HepG2 (cell line): ENCODE data around the gene NRG3. TPM values are rescaled to one million over a fixed set of nuclear protein-coding genes. Genes with fewer than 3 reads are reported as not detected.

ENCODE experiments used
- ATAC-seq: fragments of 200-7000 bp; cut with Tn5 transposase; 3 replicates; pipeline ENCODE4 v1.9.1; 2020; ENCODE audit warnings: mild to moderate bottlenecking, moderate library complexity
- BruUV-seq: library from RNA; stranded (reverse); fragments of 400-500 nt; replicated peaks from 2 replicates; lab custom pipeline; 2021; lab: Mats Ljungman, UMichigan
- CTCF ChIA-PET: fragments of 300-600 bp; formaldehyde crosslinking; extraction: SDS; loops from one replicate; lab custom pipeline; 2021; ENCODE audit warnings: low total read pairs, inconsistent platforms, low intra/inter-chr PET ratio; lab: Yijun Ruan, JAX
- POLR2A ChIA-PET: fragments of 350-600 bp; sonication (Branson Sonifier 250); formaldehyde crosslinking; loops from one replicate; lab custom pipeline; 2020; ENCODE audit warnings: antibody characterized with exemption, inconsistent platforms; lab: Yijun Ruan, JAX
- DNase-seq: peaks from one replicate; pipeline ENCODE4 v3.0.0-alpha.2; 2015; ENCODE audit warnings: low spot score
- FAIRE-seq: peaks from 3 replicates; lab custom pipeline; 2011; peaks lifted over from hg19 to GRCh38; lab: Jason Lieb, UNC
- H2AFZ ChIP-seq: one replicate; pipeline ENCODE4 v1.6.1; 2011; ENCODE audit warnings: low read length, inconsistent platforms
- H3K27ac ChIP-seq: fragments of 300-600 bp; 3 replicates; pipeline ENCODE4 v1.8.0; 2011; ENCODE audit warnings: mixed run types, mild to moderate bottlenecking, mixed read lengths, low read length, inconsistent platforms; ENCODE audit not compliant: insufficient read depth; ENCODE audit errors: extremely low read length
- H3K27me3 ChIP-seq, 2 experiments: fragments of 200-600 bp in 1 of 2; 2 replicates in 1 of 2; 3 replicates in 1 of 2; pipeline versions ENCODE4 v1.6.0 to v1.8.0; 2011; ENCODE audit warnings: low read length in 2 of 2, mild to moderate bottlenecking in 2 of 2, moderate library complexity in 2 of 2, inconsistent platforms in 1 of 2; ENCODE audit not compliant: insufficient read depth in 2 of 2, control insufficient read depth in 1 of 2
- H3K36me3 ChIP-seq, 2 experiments: fragments of 200-600 bp in 1 of 2; replicated peaks in 1 of 2; 2 replicates in 1 of 2; 3 replicates in 1 of 2; pipeline versions ENCODE4 v1.5.1 to v1.8.0; 2011; ENCODE audit warnings: low read length in 2 of 2, inconsistent platforms in 1 of 2; ENCODE audit not compliant: insufficient read depth in 2 of 2, control insufficient read depth in 1 of 2
- H3K4me1 ChIP-seq: 2 replicates; pipeline ENCODE4 v1.5.1; 2012; ENCODE audit warnings: low read length, inconsistent platforms; ENCODE audit not compliant: insufficient read depth
- H3K4me2 ChIP-seq: 2 replicates; pipeline ENCODE4 v1.6.0; 2011; ENCODE audit warnings: low read depth, low read length, inconsistent platforms
- H3K4me3 ChIP-seq, 3 experiments: fragments of 200-600 bp in 1 of 3; sonication (generic), shearing (Covaris generic) in 1 of 3; replicated peaks in 1 of 3; 2 replicates each; pipeline ENCODE4 v1.5.1; 2011 to 2016; ENCODE audit warnings: low read length in 3 of 3, inconsistent platforms in 2 of 3, low read depth in 2 of 3, mild to moderate bottlenecking in 2 of 3, control low read depth in 1 of 3, mixed read lengths in 1 of 3; ENCODE audit not compliant: insufficient read depth in 1 of 3
- H3K79me2 ChIP-seq: one replicate; pipeline ENCODE4 v1.6.1; 2011; ENCODE audit warnings: low read length, inconsistent platforms; ENCODE audit not compliant: insufficient read depth
- H3K9ac ChIP-seq: 2 replicates; pipeline ENCODE4 v1.6.0; 2011; ENCODE audit warnings: mild to moderate bottlenecking, low read depth, low read length, inconsistent platforms; ENCODE audit not compliant: insufficient read depth
- H3K9me3 ChIP-seq: 2 replicates; pipeline ENCODE4 v1.5.1; 2012; ENCODE audit warnings: mild to moderate bottlenecking, low read length
- H4K20me1 ChIP-seq: 2 replicates; pipeline ENCODE4 v1.6.0; 2011; ENCODE audit warnings: inconsistent platforms, mild to moderate bottlenecking, low read length, moderate library complexity; ENCODE audit not compliant: insufficient read depth
- FLYWCH1 ChIP-seq: sonication (generic); formaldehyde crosslinking; IDR thresholded peaks from 2 replicates; pipeline ENCODE4 v1.8.1; 2023; ENCODE audit warnings: mild to moderate bottlenecking, missing genetic modification reagents
- FOXC1 ChIP-seq: sonication (generic); formaldehyde crosslinking; IDR thresholded peaks from 2 replicates; pipeline ENCODE4 v1.8.0; 2022; ENCODE audit warnings: mild to moderate bottlenecking, missing genetic modification reagents, borderline replicate concordance
- JUNB ChIP-seq: sonication (generic); formaldehyde crosslinking; IDR thresholded peaks from 2 replicates; pipeline ENCODE4 v1.8.0; 2022; ENCODE audit warnings: missing genetic modification reagents, mild to moderate bottlenecking, borderline replicate concordance
- KIAA2018 ChIP-seq: sonication (generic); formaldehyde crosslinking; IDR thresholded peaks from 2 replicates; pipeline ENCODE4 v1.5.0; 2020; ENCODE audit warnings: mild to moderate bottlenecking, missing genetic modification reagents, borderline replicate concordance
- NFRKB ChIP-seq: fragments of 450-650 bp; IDR thresholded peaks from 2 replicates; pipeline ENCODE4 v1.6.1; 2017
- PHF5A ChIP-seq: IDR thresholded peaks from one replicate; pipeline ENCODE4 v1.6.1; 2018; ENCODE audit warnings: low read depth, missing genetic modification reagents; ENCODE audit not compliant: unreplicated experiment
- SRF ChIP-seq: IDR thresholded peaks from 2 replicates; pipeline ENCODE4 v1.6.1; 2011; ENCODE audit warnings: mild to moderate bottlenecking, low read depth, low read length, moderate library complexity
- WGBS: methylation state at CpG from one replicate; pipeline ENCODE4 v1.1.6; 2017; ENCODE audit warnings: low lambda C conversion rate; 5-methylcytosine and 5-hydroxymethylcytosine counted together
- in situ Hi-C: cut with HindIII; loops from 2 replicates; pipeline ENCODE4 v1.10.0; 2017; ENCODE audit warnings: low pct_unique_long_range_greater_than_20kb; ENCODE audit not compliant: extremely low pct_ligation_motif_present
- intact Hi-C: fragments of 100-400 bp; cut with micrococcal nuclease; formaldehyde crosslinking; loops from one replicate; pipeline ENCODE4 v1.10.0; 2022; ENCODE audit not compliant: unreplicated experiment
- polyA plus RNA-seq, 8 experiments: library from polyadenylated mRNA; depleted of rRNA in 3 of 8; stranded (reverse) in 7 of 8; unstranded in 1 of 8; fragments of >200 nt; fragmentation: Illumina TruSeq in 4 of 8; extraction: Trizol in 4 of 8; gene quantifications; 2 replicates each; pipeline versions ENCODE4 v1.2.1 to v1.2.3, GENCODE V29; 2011 to 2016; ENCODE audit warnings: low read depth in 4 of 8, missing spikeins in 1 of 8, mixed read lengths in 1 of 8; ENCODE audit not compliant: insufficient read depth in 1 of 8
- total RNA-seq, 5 experiments: library from RNA; depleted of rRNA; stranded (reverse); fragments of >200 nt; fragmentation: Illumina TruSeq; extraction: Trizol; gene quantifications; 2 replicates each; pipeline ENCODE4 v1.2.3, GENCODE V29; 2016; ENCODE audit warnings: low read depth in 1 of 5
- TF ChIP-seq, protein P1 (sequence below): sonication (generic); formaldehyde crosslinking; IDR thresholded peaks from 2 replicates; pipeline ENCODE4 v1.5.0; 2020; ENCODE audit warnings: missing genetic modification reagents, mild to moderate bottlenecking, borderline replicate concordance

NRG3 gene
- total and polyA plus RNA-seq, 2 of the 13 experiments (the other 11 are each of a cell fraction or from before 2014, with no cell fraction given) = not detected

GRCh38 chr10:82981137-82981723, 1106.2 kb downstream of the NRG3 start:
- Histone ChIP-seq H3K4me2 (no peak overlapping the region), H4K20me1 (no peaks in the 10 kb centered on the region), H2AFZ (no peak overlapping the region), H3K27ac (no peak overlapping the region), H3K9me3 (peaks cover 77% of the 10 kb centered on the region), H3K27me3 (no peaks in the 10 kb centered on the region), H3K36me3 (no peaks in the 10 kb centered on the region), H3K79me2 (no peaks in the 10 kb centered on the region), H3K9ac (no peak overlapping the region), H3K4me3 (no peak overlapping the region), H3K4me1 (no peaks in the 10 kb centered on the region)
- intact Hi-C loops = no loop called here
- in situ Hi-C loops = no loop called here
- FAIRE-seq (no peak), DNase-seq (no peak), ATAC-seq (no peak)
- WGBS = 5% methylated on average over 6 of the region's 6 CpGs
- no TSS peak for BruUV-seq
- TF ChIP-seq PHF5A (CRISPR knock-in tag) = no peak
- TF ChIP-seq, protein P1, sequence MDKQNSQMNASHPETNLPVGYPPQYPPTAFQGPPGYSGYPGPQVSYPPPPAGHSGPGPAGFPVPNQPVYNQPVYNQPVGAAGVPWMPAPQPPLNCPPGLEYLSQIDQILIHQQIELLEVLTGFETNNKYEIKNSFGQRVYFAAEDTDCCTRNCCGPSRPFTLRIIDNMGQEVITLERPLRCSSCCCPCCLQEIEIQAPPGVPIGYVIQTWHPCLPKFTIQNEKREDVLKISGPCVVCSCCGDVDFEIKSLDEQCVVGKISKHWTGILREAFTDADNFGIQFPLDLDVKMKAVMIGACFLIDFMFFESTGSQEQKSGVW (CRISPR knock-in tag) = no peak
- TF ChIP-seq SRF = no peak
- TF ChIP-seq JUNB (CRISPR knock-in tag) = no peak
- TF ChIP-seq KIAA2018 (CRISPR knock-in tag) = no peak
- no peak for TF ChIP-seq FOXC1 (CRISPR knock-in tag)
- no peak for TF ChIP-seq FLYWCH1 (CRISPR knock-in tag)
- no peak for TF ChIP-seq NFRKB
- ChIA-PET CTCF (no interaction called here), POLR2A (no interaction called here)
